ENCODE results near the gene GDPD1. TPM values are rescaled to one million over a fixed set of nuclear protein-coding genes. Genes with fewer than 3 reads are reported as not detected.
"Not testable (repeated sequence)": the region's sequence is repeated elsewhere in the genome, so short reads cannot be mapped to it uniquely, and the experiment has no call there.

GDPD1 gene
- 0.68 TPM for total RNA-seq

- DNase-seq (ENCODE audit: low spot score) (peak; percentile 97), ATAC-seq (peak; percentile 98)
Measured at GRCh38 chr17:59220328-59221158, at the start of gene GDPD1. Gene GDPD1, plus strand, starts transcription at chr17:59220511. Its CDS starts 99 bp downstream, at chr17:59220610.

GRCh38 chr17:59172436-59173004 is 47.8 kb upstream of the GDPD1 start:
- DNase-seq (ENCODE audit: low spot score): no peak
- no peak for ATAC-seq

GRCh38 chr17:59174671-59175070 is 45.6 kb upstream of the GDPD1 start:
- DNase-seq (ENCODE audit: low spot score) (no peak), ATAC-seq (no peak)

GRCh38 chr17:59175076-59175475 is 45.2 kb upstream of the GDPD1 start:
- DNase-seq (ENCODE audit: low spot score): no peak

GRCh38 chr17:59178266-59178985 is 41.9 kb upstream of the GDPD1 start:
- no peak for ATAC-seq
- no peak for DNase-seq (ENCODE audit: low spot score)

More at GRCh38 chr17:59175076-59175475, 45.2 kb upstream of the GDPD1 start:
- no peak for ATAC-seq

GRCh38 chr17:59179601-59180000 is 40.7 kb upstream of the GDPD1 start:
- DNase-seq (ENCODE audit: low spot score); ATAC-seq: not testable (repeated sequence)

- no peak for DNase-seq (ENCODE audit: low spot score)
Measured at GRCh38 chr17:59180626-59181025, 39.7 kb upstream of the GDPD1 start.

GRCh38 chr17:59181481-59181880 is 38.8 kb upstream of the GDPD1 start:
- ATAC-seq: no peak

More at GRCh38 chr17:59180626-59181025, 39.7 kb upstream of the GDPD1 start:
- no peak for ATAC-seq

DNA sequence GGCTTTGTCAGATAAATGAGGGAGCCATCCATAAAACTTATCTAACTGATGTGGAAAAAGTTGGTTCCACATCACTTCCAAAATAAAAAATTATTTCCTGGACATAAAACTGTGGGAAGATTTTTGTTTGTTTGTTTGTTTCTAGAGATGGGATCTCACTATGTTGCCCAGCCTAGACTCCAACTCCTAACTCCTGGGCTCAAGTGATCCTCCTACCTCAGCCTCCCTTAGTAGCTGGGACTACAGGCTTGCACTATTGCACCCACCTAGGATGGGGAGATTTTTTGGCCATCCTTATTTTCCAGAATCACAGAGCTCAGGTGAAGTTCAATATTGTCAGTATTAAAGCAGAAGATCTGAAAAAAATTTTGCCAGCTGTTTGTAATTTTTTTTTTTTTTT is 34.3 kb upstream of the GDPD1 start:
- no peak for DNase-seq (ENCODE audit: low spot score)
- no peak for ATAC-seq

More at GRCh38 chr17:59181481-59181880, 38.8 kb upstream of the GDPD1 start:
- no peak for DNase-seq (ENCODE audit: low spot score)

DNA sequence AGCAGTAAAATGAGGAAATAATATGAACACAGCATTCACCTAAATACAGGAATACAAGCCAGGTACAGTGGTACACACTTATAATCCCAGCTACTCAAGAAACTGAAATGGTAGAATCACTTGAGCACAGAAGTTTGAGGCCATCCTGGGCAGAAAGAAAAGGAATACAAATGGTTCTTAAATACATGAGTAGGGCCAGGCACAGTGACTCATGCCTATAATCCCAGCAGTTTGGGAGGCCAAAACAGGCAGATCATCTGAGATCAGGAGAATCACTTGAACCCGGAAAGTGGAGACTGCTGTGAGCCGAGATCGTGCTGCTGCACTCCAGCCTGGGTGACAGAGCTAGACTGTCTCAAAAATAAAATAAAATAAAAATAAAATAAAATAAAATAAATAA is 33.5 kb upstream of the GDPD1 start:
- ATAC-seq (no peak), DNase-seq (ENCODE audit: low spot score) (no peak)

DNA sequence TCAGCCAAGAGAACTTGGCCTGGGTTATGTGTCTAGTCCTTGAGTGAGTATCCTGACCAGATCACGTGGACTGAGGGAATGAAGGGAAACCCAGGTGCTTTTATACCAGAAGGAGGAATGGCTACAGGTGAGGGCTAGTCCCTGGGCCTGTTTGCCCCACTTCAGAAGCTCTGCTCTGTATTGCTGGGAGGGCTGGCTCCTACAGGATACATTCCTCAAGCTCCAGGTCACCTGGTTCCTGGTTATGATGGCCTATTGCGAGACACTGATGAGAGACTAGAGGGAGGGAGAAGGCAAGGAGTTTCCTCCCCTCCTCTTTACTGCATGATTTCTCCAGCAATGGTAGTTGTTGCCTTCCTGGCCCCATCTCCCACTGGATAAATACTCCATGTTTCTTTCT is 29.5 kb upstream of the GDPD1 start:
- DNase-seq (ENCODE audit: low spot score) (no peak), ATAC-seq (no peak)

DNA sequence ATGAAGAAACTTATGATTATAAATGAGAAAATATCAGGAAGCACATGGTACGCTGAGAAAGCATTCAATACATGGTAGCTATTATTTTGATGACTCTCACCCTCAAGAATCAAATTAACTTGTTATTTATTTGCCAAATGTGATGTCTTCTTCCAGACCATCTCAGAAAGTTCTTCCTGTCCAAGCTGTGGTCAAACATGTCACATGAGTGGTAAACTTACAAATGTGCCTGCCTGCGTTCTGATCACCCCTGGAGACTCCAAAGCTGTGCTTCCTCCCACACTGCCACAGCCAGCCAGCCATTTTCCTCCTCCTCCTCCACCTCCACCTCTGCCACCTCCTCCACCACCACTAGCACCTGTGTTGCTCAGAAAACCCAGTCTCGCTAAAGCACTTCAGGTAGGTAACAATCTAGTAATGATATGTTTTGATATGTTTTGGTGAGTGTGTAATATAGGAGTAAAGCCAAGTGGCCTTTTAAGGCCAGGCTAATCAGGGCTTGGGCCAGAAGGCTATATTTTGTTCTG is 26.9 kb upstream of the GDPD1 start:
- no peak for DNase-seq (ENCODE audit: low spot score)
- ATAC-seq: no peak

- no peak for ATAC-seq
Measured at GRCh38 chr17:59199398-59199797, 20.9 kb upstream of the GDPD1 start.

DNA sequence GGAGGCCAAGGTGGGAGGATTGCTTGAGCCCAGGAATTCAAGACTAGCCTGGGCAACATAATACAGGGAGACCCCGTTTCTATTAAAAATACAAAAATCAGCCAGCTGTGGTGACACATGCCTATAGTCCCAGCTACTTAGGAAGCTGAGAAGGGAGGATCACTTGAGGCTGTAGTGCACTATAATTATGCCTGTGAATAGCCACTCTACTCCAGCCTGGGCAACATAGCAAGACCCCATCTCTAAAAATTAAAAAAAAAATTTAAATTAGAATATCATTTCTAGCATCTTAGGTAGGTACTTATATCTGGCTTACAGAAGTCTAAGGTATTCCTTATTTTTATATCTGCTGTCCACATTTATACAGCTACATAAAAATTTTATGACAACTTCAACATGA is 18.0 kb upstream of the GDPD1 start:
- no peak for DNase-seq (ENCODE audit: low spot score)

More at GRCh38 chr17:59199398-59199797, 20.9 kb upstream of the GDPD1 start:
- DNase-seq (ENCODE audit: low spot score): no peak

GRCh38 chr17:59219370-59219769 is 941 bp upstream of the GDPD1 start:
- DNase-seq (ENCODE audit: low spot score): no peak
- ATAC-seq: no peak

More for the DNA sequence above, 18.0 kb upstream of the GDPD1 start:
- ATAC-seq: no peak

DNA sequence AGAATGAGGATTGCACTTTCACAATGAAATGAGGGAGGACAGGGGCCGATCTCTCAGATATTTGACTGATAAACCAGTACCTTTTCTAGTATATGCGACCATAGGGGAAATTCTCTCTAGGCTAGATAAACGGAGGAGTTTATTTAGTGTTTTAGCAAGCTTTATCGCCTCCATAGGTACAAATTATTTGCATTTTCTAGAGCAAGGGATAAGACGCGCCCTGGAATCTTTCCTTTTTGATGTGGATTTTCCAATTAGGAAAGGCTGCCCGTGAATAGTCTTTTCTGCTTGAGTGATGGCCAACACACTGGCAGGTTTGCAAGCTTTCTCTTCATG is 351 bp upstream of the GDPD1 start:
- DNase-seq (ENCODE audit: low spot score) (no peak), ATAC-seq (peak; percentile 33)

DNA sequence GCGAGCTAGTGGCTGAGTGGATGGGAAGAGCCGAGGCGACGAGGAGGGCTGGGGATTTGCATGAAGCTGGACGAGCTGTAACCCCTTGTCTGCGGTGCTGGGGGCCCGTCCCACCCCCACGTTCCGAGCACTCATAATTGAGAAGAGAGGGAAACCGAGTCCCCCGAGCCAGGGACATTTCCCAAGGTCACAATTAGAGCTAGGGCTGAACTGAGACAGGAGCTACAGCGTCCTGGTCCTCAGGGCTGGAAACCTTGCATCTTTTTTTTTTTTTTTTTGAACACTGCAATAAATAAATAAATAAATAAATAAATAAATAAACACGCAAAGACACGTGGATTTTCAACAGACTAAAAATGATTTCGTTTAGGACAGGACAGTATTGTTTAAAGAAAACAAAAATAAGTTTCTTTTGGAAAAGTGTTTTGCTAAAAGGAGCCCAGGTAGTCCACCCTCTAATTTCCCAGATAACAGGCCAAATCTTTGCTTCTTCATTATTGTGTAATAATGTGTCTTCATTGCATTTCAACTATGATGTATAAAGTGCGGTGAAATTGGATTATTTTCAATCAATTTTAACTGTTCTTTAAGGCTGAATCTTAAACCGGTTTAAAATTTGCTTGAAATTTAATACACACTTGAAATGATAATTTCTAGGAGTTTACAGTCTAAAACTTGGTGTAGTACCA is 992 bp downstream of the GDPD1 start:
- ATAC-seq: no peak
- no peak for DNase-seq (ENCODE audit: low spot score)

GRCh38 chr17:59223813-59224212 is 3.5 kb downstream of the GDPD1 start:
- DNase-seq (ENCODE audit: low spot score) (no peak), ATAC-seq (no peak)

DNA sequence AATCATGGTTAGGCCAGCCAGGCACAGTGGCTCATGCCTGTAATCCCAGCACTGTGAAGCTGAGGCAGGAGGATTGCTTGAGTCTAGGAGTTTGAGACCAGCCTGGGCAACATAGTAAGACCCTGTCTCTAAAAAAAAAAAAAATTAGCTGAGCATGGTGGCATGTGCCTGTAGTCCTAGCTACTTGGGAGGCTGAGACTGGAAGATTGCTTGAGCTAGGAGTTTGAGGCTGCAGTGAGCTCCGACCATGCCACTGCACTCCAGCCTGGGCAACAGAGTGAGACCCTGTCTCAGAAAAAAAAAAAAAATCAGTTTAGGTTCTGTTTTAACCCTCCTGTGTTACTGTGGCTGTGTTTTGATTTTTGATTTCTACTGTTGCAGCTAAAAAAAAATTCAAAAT is 8.3 kb downstream of the GDPD1 start:
- DNase-seq (ENCODE audit: low spot score); ATAC-seq: not testable (repeated sequence)

- DNase-seq (ENCODE audit: low spot score): no peak
- ATAC-seq: no peak
Measured at GRCh38 chr17:59230764-59231163, 10.5 kb downstream of the GDPD1 start.

- DNase-seq (ENCODE audit: low spot score): no peak
- no peak for ATAC-seq
Measured at GRCh38 chr17:59234631-59235030, 14.3 kb downstream of the GDPD1 start.

Data from left lobe of liver (tissue), 2 donors.